Breast epithelium (tissue), 3 donors: ENCODE data around the gene HAO1.

Experiments
- CTCF ChIP-seq, 3 donors: fragments of 450-650 bp; IDR thresholded peaks; one replicate each; pipeline ENCODE4 v1.5.1; 2016 to 2017; ENCODE audit warnings: antibody characterized with exemption in 3 of 3, mild to moderate bottlenecking in 3 of 3, moderate library complexity in 3 of 3
- POLR2A ChIP-seq: fragments of 450-650 bp; IDR thresholded peaks from one replicate; pipeline ENCODE4 v1.6.1; 2016; ENCODE audit warnings: antibody characterized with exemption, mild to moderate bottlenecking, moderate library complexity

- TF ChIP-seq CTCF (IDR thresholded peaks at IDR 0.05) (no peak), POLR2A (no peak)
Measured at GRCh38 chr20:7881551-7881950, 58.7 kb downstream of the HAO1 start.
